SK-N-SH (cell line): ENCODE measurements around the gene EHBP1L1. TPM values are rescaled to one million over a fixed set of nuclear protein-coding genes. Genes with fewer than 3 reads are reported as not detected.

ENCODE experiments used
- CTCF ChIA-PET: fragments of 300-600, 350-600 bp; formaldehyde crosslinking; extraction: SDS; loops from one replicate; lab custom pipeline; 2021; lab: Yijun Ruan, JAX
- POLR2A ChIA-PET: fragments of 350-600 bp; sonication (Branson Sonifier 250); formaldehyde crosslinking; extraction: SDS; loops from one replicate; lab custom pipeline; 2020; ENCODE audit warnings: antibody characterized with exemption, inconsistent platforms; lab: Yijun Ruan, JAX
- DNase-seq: peaks from one replicate; pipeline ENCODE4 v3.0.0; 2012
- H2AFZ ChIP-seq: fragments of 200-600 bp; sonication (generic); 2 replicates; pipeline ENCODE4 v1.8.1; 2016; ENCODE audit warnings: antibody characterized with exemption, mild to moderate bottlenecking, low read depth
- H3F3A ChIP-seq: fragments of 200-600 bp; sonication (generic); replicated peaks from 2 replicates; pipeline ENCODE3; 2016; ENCODE audit warnings: antibody characterized with exemption, mild to moderate bottlenecking; ENCODE audit not compliant: insufficient read depth
- H3K27ac ChIP-seq, 2 experiments: fragments of 200-500 bp in 1 of 2; fragments of 200-600 bp in 1 of 2; sonication (Bioruptor generic) in 1 of 2; sonication (generic), shearing (Covaris generic) in 1 of 2; 2 replicates each; pipeline versions ENCODE4 v1.5.1 to v1.6.1; 2014 to 2016; ENCODE audit warnings: low read depth in 2 of 2, inconsistent platforms in 1 of 2, low read length in 1 of 2, mild to moderate bottlenecking in 1 of 2, mixed read lengths in 1 of 2
- H3K27me3 ChIP-seq: fragments of 200-600 bp; sonication (generic), shearing (Covaris generic); 2 replicates; pipeline ENCODE4 v1.6.1; 2016; ENCODE audit warnings: mixed run types; ENCODE audit not compliant: insufficient read depth
- H3K36me3 ChIP-seq, 2 experiments: fragments of 200-500 bp in 1 of 2; fragments of 200-600 bp in 1 of 2; sonication (Bioruptor generic) in 1 of 2; sonication (generic) in 1 of 2; replicated peaks in 1 of 2; 2 replicates each; pipeline versions ENCODE3 to v1.5.1; 2014 to 2016; ENCODE audit warnings: low read length in 1 of 2, mild to moderate bottlenecking in 1 of 2; ENCODE audit not compliant: insufficient read depth in 2 of 2, control insufficient read depth in 1 of 2
- H3K4me1 ChIP-seq, 2 experiments: fragments of 200-500 bp in 1 of 2; fragments of 200-600 bp in 1 of 2; sonication (Bioruptor generic) in 1 of 2; sonication (generic), shearing (Covaris generic) in 1 of 2; 2 replicates each; pipeline versions ENCODE4 v1.5.1 to v1.6.1; 2014 to 2016; ENCODE audit warnings: low read depth in 1 of 2, low read length in 1 of 2, mixed run types in 1 of 2; ENCODE audit not compliant: insufficient read depth in 2 of 2, control insufficient read depth in 1 of 2
- H3K4me2 ChIP-seq: fragments of 200-600 bp; sonication (generic), shearing (Covaris generic); 2 replicates; pipeline ENCODE4 v1.6.1; 2017; ENCODE audit warnings: mixed run types
- H3K4me3 ChIP-seq, 2 experiments: fragments of 200-500 bp in 1 of 2; fragments of 200-600 bp in 1 of 2; sonication (Bioruptor generic) in 1 of 2; sonication (generic), shearing (Covaris generic) in 1 of 2; 2 replicates each; pipeline versions ENCODE4 v1.5.1 to v1.8.1; 2014 to 2016; ENCODE audit warnings: low read depth in 2 of 2, inconsistent platforms in 1 of 2, low read length in 1 of 2, mild to moderate bottlenecking in 1 of 2, mixed read lengths in 1 of 2, moderate library complexity in 1 of 2
- H3K79me2 ChIP-seq: fragments of 200-600 bp; sonication (generic); 2 replicates; pipeline ENCODE4 v1.8.1; 2017; ENCODE audit warnings: mild to moderate bottlenecking; ENCODE audit not compliant: insufficient read depth
- H3K9ac ChIP-seq: fragments of 200-600 bp; sonication (generic); 2 replicates; pipeline ENCODE4 v1.6.1; 2017; ENCODE audit warnings: mixed run types
- H3K9me2 ChIP-seq: fragments of 200-600 bp; sonication (generic); 2 replicates; pipeline ENCODE4 v1.6.1; 2017; ENCODE audit warnings: mixed run types
- H3K9me3 ChIP-seq: fragments of 200-600 bp; sonication (generic); 2 replicates; pipeline ENCODE4 v1.6.1; 2017; ENCODE audit warnings: mixed run types, mild to moderate bottlenecking, moderate library complexity
- H4K20me1 ChIP-seq: fragments of 200-600 bp; sonication (generic); 2 replicates; pipeline ENCODE4 v1.6.1; 2017; ENCODE audit warnings: mild to moderate bottlenecking, mixed run types; ENCODE audit not compliant: insufficient read depth
- CTCF ChIP-seq: fragments of 200-600 bp; sonication (generic); IDR thresholded peaks from 2 replicates; pipeline ENCODE4 v1.6.1; 2017; ENCODE audit warnings: antibody characterized with exemption, mild to moderate bottlenecking, moderate library complexity
- EP300 ChIP-seq, 2 experiments: IDR thresholded peaks; 2 replicates each; pipeline versions ENCODE4 v1.4.0 to v1.6.1; 2012; ENCODE audit warnings: borderline replicate concordance in 1 of 2, low read depth in 1 of 2, low read length in 1 of 2
- EZH2phosphoT487 ChIP-seq: fragments of 200-600 bp; sonication (generic); IDR thresholded peaks from 2 replicates; pipeline ENCODE4 v1.6.1; 2017; ENCODE audit warnings: low read depth, mixed run types, mild to moderate bottlenecking, antibody characterized with exemption, moderate library complexity, borderline replicate concordance
- FOSL2 ChIP-seq: IDR thresholded peaks from 2 replicates; pipeline ENCODE4 v1.4.0; 2012; ENCODE audit warnings: low read depth, mild to moderate bottlenecking, moderate library complexity, borderline replicate concordance
- FOXJ3 ChIP-seq: sonication (generic); formaldehyde crosslinking; IDR thresholded peaks from 2 replicates; pipeline ENCODE4 v1.5.1; 2020; ENCODE audit warnings: mild to moderate bottlenecking, missing genetic modification reagents
- GATA2 ChIP-seq: sonication (generic); formaldehyde crosslinking; IDR thresholded peaks from 2 replicates; pipeline ENCODE4 v1.5.0; 2020; ENCODE audit warnings: mild to moderate bottlenecking, missing genetic modification reagents
- JUND ChIP-seq: IDR thresholded peaks from 2 replicates; pipeline ENCODE4 v1.4.0; 2012
- MAX ChIP-seq: IDR thresholded peaks from 2 replicates; pipeline ENCODE4 v1.4.0; 2012; ENCODE audit warnings: low read depth
- MEF2A ChIP-seq: IDR thresholded peaks from 2 replicates; pipeline ENCODE4 v1.4.0; 2012; ENCODE audit warnings: low read depth, borderline replicate concordance
- NFIC ChIP-seq: IDR thresholded peaks from 2 replicates; pipeline ENCODE4 v1.4.0; 2012; ENCODE audit warnings: borderline replicate concordance
- RAD21 ChIP-seq: IDR thresholded peaks from 2 replicates; pipeline ENCODE4 v1.6.1; 2012; ENCODE audit warnings: mild to moderate bottlenecking, low read length
- RCOR1 ChIP-seq: fragments of 150-350 bp; IDR thresholded peaks from 2 replicates; pipeline ENCODE4 v1.6.1; 2017; ENCODE audit warnings: antibody characterized with exemption, low read length
- TCF12 ChIP-seq: IDR thresholded peaks from 2 replicates; pipeline ENCODE4 v1.4.0; 2012
- USF2 ChIP-seq: fragments of 150-350 bp; IDR thresholded peaks from 2 replicates; pipeline ENCODE4 v1.6.1; 2017; ENCODE audit warnings: antibody characterized with exemption, low read length, low read depth, borderline replicate concordance
- WGBS: methylation state at CpG from one replicate; pipeline ENCODE4 v1.1.6; 2017; ENCODE audit warnings: low lambda C conversion rate; 5-methylcytosine and 5-hydroxymethylcytosine counted together
- polyA plus RNA-seq, 3 experiments: library from polyadenylated mRNA; depleted of rRNA; stranded (reverse); fragments of >200 nt; gene quantifications; 2 replicates each; pipeline ENCODE4 v1.2.3, GENCODE V29; 2012

Gene EHBP1L1
- polyA plus RNA-seq, 1 of the 3 experiments (the other 2 are of a cell fraction) = 48.7 TPM

GRCh38 chr11:65530157-65530496 lies 45.7 kb upstream of the EHBP1L1 start:
- no peak overlapping the region for H3K4me3 ChIP-seq
- no peaks in the 10 kb centered on the region for H3K27me3 ChIP-seq
- no peak for TF ChIP-seq RAD21
- peak; percentile 43 for TF ChIP-seq CTCF
- no peak for TF ChIP-seq EP300 (IDR thresholded peaks at IDR 0.05; ENCODE audit: borderline replicate concordance in 1 of 2, low read depth in 1 of 2, low read length in 1 of 2)
- no peak for TF ChIP-seq GATA2 (CRISPR knock-in tag)
- no peak for TF ChIP-seq RCOR1
- H3K79me2 ChIP-seq = peaks cover 28% of the 10 kb centered on the region
- H3K9me2 ChIP-seq = no peaks in the 10 kb centered on the region
- H3K9me3 ChIP-seq = no peaks in the 10 kb centered on the region
- H2AFZ ChIP-seq = no peak overlapping the region
- H3K4me1 ChIP-seq = peaks cover 5 to 11% of the 10 kb centered on the region in 2 experiments; a peak in 3 of 4 replicates
- H3K27ac ChIP-seq = no peak overlapping the region
- WGBS = 100% methylated on average over 1 of the region's 5 CpGs
- peaks cover 24% of the 10 kb centered on the region for H3F3A ChIP-seq
- CTCF ChIA-PET = interaction anchor here (0.6 to 6.7 kb wide), 7 partner anchors 10 to 284 kb away, joined by 3 to 69 read pairs (median 6); no protein-coding TSS in a partner anchor
- peak; percentile 34 for DNase-seq
- H4K20me1 ChIP-seq = peaks cover 13% of the 10 kb centered on the region; the same call in 1 of the 2 replicates
- POLR2A ChIA-PET = interaction anchor here (1.3 kb wide), 1 partner anchor 10 kb away, joined by 3 read pairs; no protein-coding TSS in a partner anchor
- no peak overlapping the region for H3K4me2 ChIP-seq
- H3K36me3 ChIP-seq = peaks cover 20 to 45% of the 10 kb centered on the region in 2 experiments
- no peak overlapping the region for H3K9ac ChIP-seq

- no peak overlapping the region for H3K4me3 ChIP-seq
- no peaks in the 10 kb centered on the region for H3K27me3 ChIP-seq
- peaks cover 12 to 50% of the 10 kb centered on the region in 2 experiments for H3K36me3 ChIP-seq
- H3K4me1 ChIP-seq = no peaks in the 10 kb centered on the region
- TF ChIP-seq EZH2phosphoT487 (no peak), CTCF (no peak), JUND (no peak), TCF12 (no peak), FOXJ3 (CRISPR knock-in tag) (no peak), USF2 (no peak), MAX (no peak), NFIC (no peak), FOSL2 (no peak), RCOR1 (no peak), MEF2A (no peak)
- peaks cover 4% of the 10 kb centered on the region for H3K79me2 ChIP-seq
- no peak overlapping the region for H3K9ac ChIP-seq
- CTCF ChIA-PET = interaction anchor here (1.2 to 1.7 kb wide), 3 partner anchors 9 to 61 kb away, joined by 3 to 5 read pairs (median 3); no protein-coding TSS in a partner anchor
- no peaks in the 10 kb centered on the region for H3K9me3 ChIP-seq
- no peak overlapping the region for H3K4me2 ChIP-seq
- peaks cover 5% of the 10 kb centered on the region; the same call in 1 of the 2 replicates for H4K20me1 ChIP-seq
- DNase-seq = no peak
- WGBS = over 99% methylated on average over 11 of the region's 15 CpGs
- no peak overlapping the region for H3K27ac ChIP-seq
- H2AFZ ChIP-seq = no peak overlapping the region
- H3K9me2 ChIP-seq = no peaks in the 10 kb centered on the region
- H3F3A ChIP-seq = peaks cover 30% of the 10 kb centered on the region
- POLR2A ChIA-PET = interaction anchor here (0.7 kb wide), 1 partner anchor 110 kb away, joined by 3 read pairs; the partner anchor contains the start of gene NEAT1
Observed at GRCh38 chr11:65532388-65533064, 43.3 kb upstream of the EHBP1L1 start.
